ENCODE data around the gene PHF21A.
A peak's percentile ranks its signal among the peaks of the same experiment; 100 is the strongest.

DNA sequence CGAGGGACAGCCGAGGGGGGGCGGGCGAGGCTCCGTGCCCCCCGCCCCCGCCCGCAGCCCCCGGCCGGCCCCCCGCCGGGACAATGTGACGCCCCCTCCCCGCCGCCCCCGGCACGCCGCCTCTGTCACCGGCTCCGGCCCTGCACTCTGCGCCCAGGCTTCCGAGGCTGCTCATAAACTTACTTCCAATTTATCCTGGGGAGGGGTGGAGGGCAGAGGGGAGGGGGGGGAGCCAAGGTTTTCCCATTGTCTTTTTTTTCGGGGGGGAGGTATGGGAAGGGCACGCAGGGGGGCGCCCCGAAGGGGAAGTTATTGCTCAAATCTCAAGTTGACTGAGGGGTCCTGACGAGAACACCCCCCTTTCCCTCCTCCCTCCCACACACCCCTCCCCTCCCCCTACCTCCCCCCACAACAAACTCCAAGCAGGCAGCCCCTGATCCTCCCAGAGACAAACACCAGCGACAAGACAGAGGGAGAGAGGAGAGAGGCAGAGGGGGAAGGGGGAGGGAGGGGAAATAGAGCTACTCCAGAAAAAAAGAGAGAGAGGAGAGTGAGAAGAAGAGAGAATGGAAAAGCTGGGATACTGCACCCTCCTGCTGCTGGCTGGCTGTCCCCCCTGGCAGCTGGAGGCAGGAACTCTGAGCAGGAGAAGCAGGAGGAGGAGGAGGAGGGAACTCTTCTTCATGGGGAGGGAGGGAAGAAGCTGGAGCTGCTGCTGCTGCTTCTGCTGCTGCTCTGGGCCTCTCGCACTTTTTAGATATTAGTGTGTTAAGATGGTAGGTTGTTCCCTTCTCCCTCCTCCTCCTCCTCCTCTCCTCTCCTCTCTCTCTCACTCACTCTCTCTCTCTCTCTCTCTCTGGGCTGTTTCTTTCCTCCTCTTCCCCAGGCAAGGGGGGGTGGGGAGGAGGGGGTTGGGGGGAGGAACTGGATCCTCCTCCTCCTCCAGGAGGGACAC, 631 bp downstream of the PHF21A start:
- TF ChIP-seq, protein P1, sequence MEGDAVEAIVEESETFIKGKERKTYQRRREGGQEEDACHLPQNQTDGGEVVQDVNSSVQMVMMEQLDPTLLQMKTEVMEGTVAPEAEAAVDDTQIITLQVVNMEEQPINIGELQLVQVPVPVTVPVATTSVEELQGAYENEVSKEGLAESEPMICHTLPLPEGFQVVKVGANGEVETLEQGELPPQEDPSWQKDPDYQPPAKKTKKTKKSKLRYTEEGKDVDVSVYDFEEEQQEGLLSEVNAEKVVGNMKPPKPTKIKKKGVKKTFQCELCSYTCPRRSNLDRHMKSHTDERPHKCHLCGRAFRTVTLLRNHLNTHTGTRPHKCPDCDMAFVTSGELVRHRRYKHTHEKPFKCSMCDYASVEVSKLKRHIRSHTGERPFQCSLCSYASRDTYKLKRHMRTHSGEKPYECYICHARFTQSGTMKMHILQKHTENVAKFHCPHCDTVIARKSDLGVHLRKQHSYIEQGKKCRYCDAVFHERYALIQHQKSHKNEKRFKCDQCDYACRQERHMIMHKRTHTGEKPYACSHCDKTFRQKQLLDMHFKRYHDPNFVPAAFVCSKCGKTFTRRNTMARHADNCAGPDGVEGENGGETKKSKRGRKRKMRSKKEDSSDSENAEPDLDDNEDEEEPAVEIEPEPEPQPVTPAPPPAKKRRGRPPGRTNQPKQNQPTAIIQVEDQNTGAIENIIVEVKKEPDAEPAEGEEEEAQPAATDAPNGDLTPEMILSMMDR (IDR thresholded peaks at IDR 0.05 in 4 of 5, conservative IDR thresholded peaks at IDR 0.05 in 1 of 5) = peak in 1 of 5 experiments; percentile 11
- peak; percentile 53 to 75 for TF ChIP-seq POLR2A (IDR thresholded peaks at IDR 0.05)

All from gastrocnemius medialis (tissue), 4 donors.